GM18951 (cell line): ENCODE measurements around the gene KPNA3.
"Not testable (repeated sequence)": the region's sequence is repeated elsewhere in the genome, so short reads cannot be mapped to it uniquely, and the experiment has no call there.

Experiments
- POLR2A ChIP-seq: IDR thresholded peaks from 4 replicates; pipeline ENCODE4 v1.6.1; 2011; ENCODE audit warnings: mild to moderate bottlenecking; ENCODE audit not compliant: insufficient read length, insufficient read depth; ENCODE audit errors: extremely low read depth
- in situ Hi-C: fragments of 300-500 bp; cut with MboI; formaldehyde crosslinking; loops from one replicate; pipeline ENCODE4 v1.12.0; 2022; ENCODE audit warnings: low sequenced_read_pairs, mixed read lengths, inconsistent platforms; ENCODE audit not compliant: unreplicated experiment

The KPNA3 gene

GRCh38 chr13:49789968-49790367, 2.5 kb downstream of the KPNA3 start:
- TF ChIP-seq POLR2A, result no peak
- in situ Hi-C loops, result no loop called here

- TF ChIP-seq POLR2A, result no peak
- in situ Hi-C loops, result no loop called here
Measured at GRCh38 chr13:49786401-49787008, 6.0 kb downstream of the KPNA3 start.

DNA sequence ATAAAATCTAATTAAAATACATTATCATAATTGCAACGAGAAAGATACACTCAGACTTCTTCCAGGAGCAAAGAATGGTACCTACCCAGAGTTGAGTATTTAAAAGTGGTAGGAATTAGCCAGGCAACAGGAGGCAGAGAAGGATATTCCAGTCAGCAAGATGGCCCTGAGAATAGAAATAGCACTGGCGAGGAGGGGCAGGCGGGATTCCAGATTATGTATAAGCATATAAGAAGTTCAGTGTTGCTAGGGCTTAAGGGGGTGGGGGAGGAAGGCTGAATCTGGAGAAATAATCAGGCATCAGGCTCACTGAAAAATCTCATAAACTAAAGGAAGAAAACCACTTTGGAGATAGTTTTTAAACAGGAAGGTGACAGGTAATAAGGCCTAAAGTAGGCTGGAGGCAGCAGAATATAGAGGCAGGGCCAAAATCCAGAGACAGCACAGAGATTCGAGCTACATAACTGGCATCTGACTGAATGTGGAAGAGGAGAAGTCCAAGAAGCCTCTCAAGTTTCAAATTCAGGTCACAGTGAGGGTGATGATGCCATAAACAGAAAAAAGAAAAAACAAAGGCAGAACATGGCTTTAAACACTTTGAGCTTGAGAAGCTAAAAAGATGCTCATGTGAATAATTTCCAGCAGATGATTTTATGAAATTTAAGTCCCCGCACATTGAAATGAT, 7.5 kb downstream of the KPNA3 start:
- in situ Hi-C loops, result no loop called here

DNA sequence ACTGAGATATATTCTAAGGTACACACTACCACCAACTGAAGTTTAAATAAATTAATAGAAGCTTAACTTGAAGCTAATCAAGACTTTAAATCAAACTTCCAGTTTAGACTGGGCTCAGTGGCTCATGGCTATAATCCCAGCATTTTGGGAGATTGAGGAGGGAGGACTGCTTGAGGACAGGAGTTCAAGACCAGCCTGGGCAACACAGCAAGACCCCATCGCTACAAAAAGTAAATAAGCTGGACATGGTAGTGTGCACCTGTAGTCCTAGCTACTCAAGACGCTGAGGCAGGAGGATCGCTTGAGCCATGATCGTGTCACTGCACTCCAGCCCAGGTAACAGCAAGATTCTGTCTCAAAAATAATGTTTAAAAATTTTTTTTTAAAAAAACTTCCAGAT, 8.6 kb downstream of the KPNA3 start:
- in situ Hi-C loops, result no loop called here
- no peak for TF ChIP-seq POLR2A

More for the DNA sequence above, 7.5 kb downstream of the KPNA3 start:
- TF ChIP-seq POLR2A, result no peak

DNA sequence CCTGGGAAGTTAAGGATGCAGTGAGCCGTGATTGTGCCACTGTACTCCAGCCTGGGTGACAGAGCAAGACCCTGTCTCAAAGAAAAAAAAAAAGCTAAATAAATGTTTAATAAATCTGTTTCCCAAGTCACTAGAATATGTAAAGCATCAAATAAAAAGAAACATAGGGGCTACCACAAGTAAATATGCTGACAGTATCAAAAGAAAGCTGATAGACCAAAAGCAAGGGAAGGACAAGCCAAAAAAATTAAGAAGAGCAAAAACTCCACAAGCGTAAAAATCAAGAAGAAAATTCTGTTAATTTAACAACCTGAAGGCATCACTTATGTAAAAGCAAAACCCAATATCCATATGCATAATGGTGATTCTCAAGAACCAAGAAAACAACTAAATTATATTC, 9.7 kb downstream of the KPNA3 start:
- TF ChIP-seq POLR2A, result no peak
- in situ Hi-C loops, result no loop called here

GRCh38 chr13:49781806-49782205, 10.7 kb downstream of the KPNA3 start:
- TF ChIP-seq POLR2A, result no peak
- in situ Hi-C loops, result no loop called here

DNA sequence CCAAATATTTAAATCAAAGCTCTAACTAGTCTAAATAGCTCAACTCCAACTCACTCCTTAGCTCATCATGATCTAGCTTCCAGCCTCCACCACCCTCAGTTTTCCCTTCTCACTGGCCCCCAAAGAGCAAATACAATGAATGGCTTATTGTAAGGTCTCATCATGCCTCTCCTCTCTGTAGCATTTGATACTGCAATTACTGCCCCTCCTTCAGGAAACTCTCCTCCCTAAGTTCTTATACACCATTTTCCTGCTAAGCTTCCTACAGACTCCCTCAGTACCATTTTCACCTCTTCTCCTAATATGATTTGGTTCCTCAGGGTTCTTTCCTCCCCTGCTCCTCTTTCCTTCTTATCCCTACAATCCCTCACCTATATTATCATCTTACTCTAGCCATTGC, 12.8 kb downstream of the KPNA3 start:
- in situ Hi-C loops, result no loop called here
- TF ChIP-seq POLR2A, result no peak

GRCh38 chr13:49777746-49778614, 14.5 kb downstream of the KPNA3 start:
- no peak for TF ChIP-seq POLR2A
- in situ Hi-C loops, result no loop called here

GRCh38 chr13:49776871-49777270, 15.6 kb downstream of the KPNA3 start:
- in situ Hi-C loops, result no loop called here
- no peak for TF ChIP-seq POLR2A

- in situ Hi-C loops, result no loop called here
- TF ChIP-seq POLR2A, result no peak
Measured at GRCh38 chr13:49774376-49775005, 18.0 kb downstream of the KPNA3 start.

- in situ Hi-C loops, result no loop called here
- TF ChIP-seq POLR2A, result no peak
Measured at GRCh38 chr13:49772828-49773227, 19.7 kb downstream of the KPNA3 start.

DNA sequence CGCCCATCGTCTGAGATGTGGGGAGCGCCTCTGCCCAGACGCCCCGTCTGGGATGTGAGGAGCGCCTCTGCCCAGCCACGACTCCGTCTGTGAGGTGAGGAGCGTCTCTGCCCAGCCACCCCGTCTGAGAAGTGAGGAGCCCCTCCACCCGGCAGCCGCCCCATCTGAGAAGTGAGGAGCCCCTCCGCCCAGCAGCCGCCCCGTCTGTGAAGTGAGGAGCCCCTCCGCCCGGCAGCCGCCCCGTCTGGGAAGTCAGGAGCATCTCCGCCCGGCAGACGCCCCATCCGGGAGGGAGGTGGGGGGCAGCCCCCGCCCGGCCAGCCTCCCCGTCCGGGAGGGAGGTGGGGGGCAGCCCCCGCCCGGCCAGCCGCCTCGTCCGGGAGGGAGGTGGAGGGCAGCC, 30.7 kb downstream of the KPNA3 start:
- in situ Hi-C loops, result not testable (repeated sequence)

DNA sequence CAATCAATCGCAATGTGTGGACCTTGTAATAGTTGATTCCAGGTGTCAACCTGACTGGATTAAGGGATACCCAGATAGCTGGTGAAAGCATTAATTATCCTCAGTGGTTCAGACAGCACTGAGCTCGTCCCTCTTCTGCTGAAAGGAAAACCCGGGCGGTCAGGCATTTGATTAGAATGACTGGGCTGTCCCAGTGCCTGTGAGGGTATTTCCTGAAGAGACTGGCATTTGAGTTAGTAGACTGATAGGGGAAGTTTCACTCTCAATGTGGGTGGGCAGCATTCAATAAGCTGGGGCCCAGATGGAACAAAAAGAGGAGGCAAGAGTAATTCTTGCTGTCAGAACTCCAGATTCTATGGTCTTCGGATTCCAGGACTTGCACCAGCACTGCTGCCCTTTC, 31.9 kb downstream of the KPNA3 start:
- no peak for TF ChIP-seq POLR2A
- in situ Hi-C loops, result no loop called here

GRCh38 chr13:49759503-49759902, 33.0 kb downstream of the KPNA3 start:
- in situ Hi-C loops, result no loop called here
- TF ChIP-seq POLR2A, result no peak

- in situ Hi-C loops, result no loop called here
- no peak for TF ChIP-seq POLR2A
Measured at GRCh38 chr13:49756263-49756662, 36.2 kb downstream of the KPNA3 start.
